Activated CD4-positive, alpha-beta T cell treated with anti-CD3 and anti-CD28 coated beads for 36 hours (primary cell): ENCODE measurements around the gene ACTR2. TPM values are rescaled to one million over a fixed set of nuclear protein-coding genes. Genes with fewer than 3 reads are reported as not detected.

Experiments
- ATAC-seq: fragments of 200-7000 bp; cut with Tn5 transposase; one replicate; pipeline ENCODE4 v1.10.0; 2021; ENCODE audit warnings: mild to moderate bottlenecking, moderate library complexity
- CTCF ChIA-PET: fragments of 350-600 bp; sonication (Branson Sonifier 250); formaldehyde crosslinking; loops from one replicate; lab custom pipeline; 2021; ENCODE audit warnings: antibody characterized with exemption; lab: Charles Lee
- POLR2A ChIA-PET: fragments of 350-600 bp; sonication (Branson Sonifier 250); formaldehyde crosslinking; loops from one replicate; lab custom pipeline; 2021; ENCODE audit warnings: antibody characterized with exemption, inconsistent platforms; lab: Charles Lee
- DNase-seq: peaks from one replicate; pipeline ENCODE4 v3.0.0-alpha.2; 2020
- H3K27ac Mint-ChIP-seq: one replicate; pipeline ENCODE4 v1.8.0; 2021; ENCODE audit warnings: mixed read lengths
- H3K27me3 Mint-ChIP-seq: one replicate; pipeline ENCODE4 v1.8.0; 2021; ENCODE audit warnings: mixed read lengths
- H3K36me3 Mint-ChIP-seq: one replicate; pipeline ENCODE4 v1.8.0; 2021; ENCODE audit warnings: low read depth, mixed read lengths
- H3K4me1 Mint-ChIP-seq: one replicate; pipeline ENCODE4 v1.8.0; 2021; ENCODE audit warnings: mixed read lengths
- H3K4me3 Mint-ChIP-seq: one replicate; pipeline ENCODE4 v1.8.0; 2021; ENCODE audit warnings: mild to moderate bottlenecking, moderate library complexity, mixed read lengths
- H3K9me3 Mint-ChIP-seq: one replicate; pipeline ENCODE4 v1.8.0; 2021; ENCODE audit warnings: low read depth, mixed read lengths
- intact Hi-C, 2 experiments: fragments of 100-400 bp; cut with DNase I in 1 of 2; cut with micrococcal nuclease in 1 of 2; formaldehyde crosslinking; loops; one replicate each; pipeline versions ENCODE4 v1.14.2 to v1.15.1; 2022 to 2024; cut with DNase I, micrococcal nuclease
- total RNA-seq, 2 experiments: library from RNA; stranded (reverse); gene quantifications; one replicate each; pipeline ENCODE4 v1.2.3, GENCODE V29; 2021

The ACTR2 gene
- total RNA-seq, 2 experiments from 2014 or later, result 326 to 388 TPM

DNA sequence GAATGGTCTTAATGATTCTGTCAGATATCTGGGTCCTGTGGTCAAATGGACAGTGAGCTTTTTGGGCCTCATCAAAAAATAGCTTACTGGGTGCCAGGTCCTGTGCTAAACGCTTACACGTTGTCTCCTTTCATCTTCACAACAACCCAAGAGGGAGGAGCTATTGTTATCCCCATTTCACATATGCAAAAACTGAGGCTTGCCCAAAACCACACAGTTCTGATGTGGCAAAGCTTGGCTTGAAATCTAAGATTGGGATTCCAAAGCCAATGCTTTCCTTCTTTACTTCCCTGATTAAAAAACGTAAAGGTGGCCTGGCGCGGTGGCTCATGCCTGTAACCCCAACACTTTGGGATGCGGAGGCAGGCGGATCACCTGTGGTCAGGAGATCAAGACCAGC is 69.3 kb downstream of the ACTR2 start:
- ChIA-PET CTCF (interaction anchor here (0.7 to 1.7 kb wide), 5 partner anchors 22 to 324 kb away, joined by 3 to 4 read pairs (median 4); no protein-coding TSS in a partner anchor), POLR2A (interaction anchor here (0.7 to 0.9 kb wide), 2 partner anchors 23 kb away, joined by 3 to 6 read pairs; no protein-coding TSS in a partner anchor)
- no peaks in the 10 kb centered on the region for H3K36me3 Mint-ChIP-seq
- intact Hi-C loops, result no loop called here
- no peak overlapping the region for H3K27ac Mint-ChIP-seq
- H3K9me3 Mint-ChIP-seq, result no peaks in the 10 kb centered on the region
- no peak for DNase-seq
- peaks cover 4% of the 10 kb centered on the region for H3K27me3 Mint-ChIP-seq
- no peak overlapping the region for H3K4me3 Mint-ChIP-seq
- no peak for ATAC-seq
- peaks cover 37% of the 10 kb centered on the region for H3K4me1 Mint-ChIP-seq

- CTCF ChIA-PET, result interaction anchor here (0.6 to 1.7 kb wide), 5 partner anchors 22 to 137 kb away, joined by 3 to 4 read pairs (median 4); no protein-coding TSS in a partner anchor
- H3K27ac Mint-ChIP-seq, result no peak overlapping the region
Observed at GRCh38 chr2:65297544-65297943, 69.9 kb downstream of the ACTR2 start.

DNA sequence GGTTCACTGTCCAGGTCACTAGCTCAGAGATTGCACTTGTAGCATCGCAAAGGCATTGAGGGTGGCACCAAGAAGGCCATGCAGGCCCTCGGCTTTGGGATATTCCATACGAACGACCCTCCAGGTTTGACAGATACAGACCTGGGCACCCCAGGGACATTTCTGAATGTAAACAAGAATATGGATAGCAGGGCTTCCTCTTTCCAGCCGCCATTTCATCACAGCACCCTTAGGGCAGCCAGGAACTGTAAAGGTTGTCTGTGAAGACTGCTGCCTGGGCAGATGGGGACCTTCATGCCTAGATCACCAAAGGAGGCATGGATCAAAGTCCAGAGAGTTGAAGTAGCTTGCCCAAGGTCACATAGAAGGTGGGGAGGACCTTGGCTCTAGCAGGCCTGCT is 70.5 kb downstream of the ACTR2 start:
- H3K4me3 Mint-ChIP-seq, result no peak overlapping the region
- intact Hi-C loops, result no loop called here
- DNase-seq, result no peak
- H3K27ac Mint-ChIP-seq, result no peak overlapping the region
- no peaks in the 10 kb centered on the region for H3K36me3 Mint-ChIP-seq
- H3K9me3 Mint-ChIP-seq, result no peaks in the 10 kb centered on the region
- peaks cover 12% of the 10 kb centered on the region for H3K27me3 Mint-ChIP-seq
- ChIA-PET CTCF (interaction anchor here (0.6 to 1.7 kb wide), 4 partner anchors 22 to 125 kb away, joined by 3 to 4 read pairs (median 4); no protein-coding TSS in a partner anchor), POLR2A (interaction anchor here (0.9 kb wide), 1 partner anchor 22 kb away, joined by 3 read pairs; no protein-coding TSS in a partner anchor)
- no peak for ATAC-seq
- peaks cover 46% of the 10 kb centered on the region for H3K4me1 Mint-ChIP-seq

More at GRCh38 chr2:65297544-65297943, 69.9 kb downstream of the ACTR2 start:
- Mint-ChIP-seq H3K9me3 (no peaks in the 10 kb centered on the region), H3K4me1 (peaks cover 42% of the 10 kb centered on the region), H3K36me3 (no peaks in the 10 kb centered on the region), H3K27me3 (peaks cover 8% of the 10 kb centered on the region), H3K4me3 (no peak overlapping the region)
- intact Hi-C loops, result no loop called here
- POLR2A ChIA-PET, result interaction anchor here (0.9 kb wide), 1 partner anchor 22 kb away, joined by 3 read pairs; no protein-coding TSS in a partner anchor
- DNase-seq, result no peak
- no peak for ATAC-seq

- Mint-ChIP-seq H3K27me3 (peaks cover 13% of the 10 kb centered on the region), H3K27ac (peak overlapping the region; percentile 63), H3K9me3 (no peaks in the 10 kb centered on the region), H3K4me1 (peaks cover 48% of the 10 kb centered on the region), H3K4me3 (no peak overlapping the region), H3K36me3 (no peaks in the 10 kb centered on the region)
- ATAC-seq (peak; percentile 53), DNase-seq (peak; percentile 83)
- POLR2A ChIA-PET, result interaction anchor here (0.7 kb wide), 1 partner anchor 248 kb away, joined by 5 read pairs; no protein-coding TSS in a partner anchor
- intact Hi-C loops, result no loop called here
- CTCF ChIA-PET, result interaction anchor here (1.2 to 2.4 kb wide), 5 partner anchors 21 to 275 kb away, joined by 3 to 7 read pairs (median 4); no protein-coding TSS in a partner anchor
Observed at GRCh38 chr2:65299246-65299645, 71.6 kb downstream of the ACTR2 start.

DNA sequence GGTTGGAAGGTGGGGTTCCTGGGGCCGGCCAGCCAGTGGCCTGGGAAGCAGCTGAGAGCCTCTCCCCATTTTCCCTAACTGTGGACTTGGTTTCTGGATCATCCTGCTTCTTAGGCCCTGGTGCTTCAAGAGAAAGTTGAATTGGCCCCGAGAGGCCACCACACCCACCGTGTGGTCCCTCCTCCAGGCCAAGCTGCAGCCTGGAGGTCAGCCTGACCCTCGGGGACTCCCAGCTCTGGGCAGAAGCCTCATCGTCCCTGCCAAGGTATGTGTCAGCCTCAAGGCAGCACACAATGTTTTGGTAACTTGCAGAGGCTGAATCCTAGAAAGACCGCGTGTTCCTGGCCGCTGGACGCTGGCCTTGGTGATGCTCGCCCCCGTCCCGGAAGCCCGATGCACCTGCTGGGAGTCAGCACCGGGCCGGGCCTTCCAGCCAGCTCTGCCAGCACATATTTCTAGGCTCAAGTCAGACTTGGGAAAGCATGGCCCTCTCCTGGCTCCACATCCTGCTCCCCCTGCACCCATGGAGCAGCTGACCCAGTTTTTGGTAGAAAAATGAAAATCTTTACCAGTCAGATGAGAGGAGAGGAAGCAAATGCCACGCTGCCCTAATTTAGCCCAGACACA is 72.6 kb downstream of the ACTR2 start:
- no peak for ATAC-seq
- no peak for DNase-seq
- H3K27me3 Mint-ChIP-seq, result peaks cover 13% of the 10 kb centered on the region
- H3K36me3 Mint-ChIP-seq, result no peaks in the 10 kb centered on the region
- POLR2A ChIA-PET, result interaction anchor here (0.9 to 1.6 kb wide), 4 partner anchors 19 to 137 kb away, joined by 3 to 5 read pairs (median 4); no protein-coding TSS in a partner anchor
- intact Hi-C loops, result loop anchor here (1.0 to 10.0 kb wide), 6 partner anchors 57 to 1265 kb away; partner anchors contain the start of genes CEP68 (in 2 of the 2) and SLC1A4 (in 1 of the 2)
- peak overlapping the region; percentile 56 for H3K27ac Mint-ChIP-seq
- H3K9me3 Mint-ChIP-seq, result no peaks in the 10 kb centered on the region
- H3K4me1 Mint-ChIP-seq, result peaks cover 48% of the 10 kb centered on the region
- CTCF ChIA-PET, result interaction anchor here (0.6 to 2.4 kb wide), 11 partner anchors 20 to 274 kb away, joined by 3 to 7 read pairs (median 3); no protein-coding TSS in a partner anchor
- peak overlapping the region; percentile 52 for H3K4me3 Mint-ChIP-seq

- intact Hi-C loops, result loop anchor here (1.0 to 10.0 kb wide), 12 partner anchors 19 to 1266 kb away; partner anchors contain the start of genes CEP68 (in 2 of the 2), SPRED2 (in 2 of the 2), ACTR2 (in 1 of the 2) and SLC1A4 (in 1 of the 2)
- peak; percentile 92 for ATAC-seq
- Mint-ChIP-seq H3K27me3 (peaks cover 13% of the 10 kb centered on the region), H3K9me3 (no peaks in the 10 kb centered on the region), H3K4me1 (peaks cover 48% of the 10 kb centered on the region), H3K4me3 (peak overlapping the region; percentile 52), H3K27ac (peak overlapping the region; percentile 79), H3K36me3 (no peaks in the 10 kb centered on the region)
- ChIA-PET POLR2A (interaction anchor here (0.6 to 1.6 kb wide), 6 partner anchors 19 to 1197 kb away, joined by 3 to 5 read pairs (median 4); no protein-coding TSS in a partner anchor), CTCF (interaction anchor here (0.6 to 2.4 kb wide), 12 partner anchors 19 to 252 kb away, joined by 3 to 7 read pairs (median 3); no protein-coding TSS in a partner anchor)
- peak; percentile 90 for DNase-seq
Observed at GRCh38 chr2:65300761-65301711, 73.4 kb downstream of the ACTR2 start.

DNA sequence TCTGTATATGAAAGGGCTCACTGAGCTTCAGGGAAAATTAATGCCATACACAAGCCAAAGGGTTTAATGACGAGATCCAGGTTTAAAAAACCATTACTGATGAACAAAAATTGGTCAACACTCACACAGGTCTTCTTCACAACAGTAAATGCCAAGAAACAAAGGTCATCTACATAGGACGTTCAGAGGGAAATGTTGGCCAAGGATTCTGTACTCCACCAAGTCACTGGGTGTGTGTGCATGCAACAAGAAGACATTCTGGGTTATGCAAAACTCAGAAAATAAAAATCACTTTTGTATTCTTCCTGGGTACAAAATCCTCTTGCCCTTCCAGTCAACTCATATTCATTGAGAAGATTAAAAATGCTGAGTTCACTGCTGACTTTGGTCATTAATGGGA is 78.3 kb downstream of the ACTR2 start:
- DNase-seq (no peak), ATAC-seq (no peak)
- intact Hi-C loops, result loop anchor here in 1 of 2 experiments (10.0 kb wide), 1 partner anchor 1271 kb away; no protein-coding TSS in a partner anchor
- Mint-ChIP-seq H3K4me1 (peaks cover 22% of the 10 kb centered on the region), H3K27me3 (peaks cover 11% of the 10 kb centered on the region), H3K9me3 (no peaks in the 10 kb centered on the region), H3K4me3 (no peak overlapping the region), H3K36me3 (no peaks in the 10 kb centered on the region), H3K27ac (no peak overlapping the region)
- CTCF ChIA-PET, result no interaction called here
- POLR2A ChIA-PET, result no interaction called here

DNA sequence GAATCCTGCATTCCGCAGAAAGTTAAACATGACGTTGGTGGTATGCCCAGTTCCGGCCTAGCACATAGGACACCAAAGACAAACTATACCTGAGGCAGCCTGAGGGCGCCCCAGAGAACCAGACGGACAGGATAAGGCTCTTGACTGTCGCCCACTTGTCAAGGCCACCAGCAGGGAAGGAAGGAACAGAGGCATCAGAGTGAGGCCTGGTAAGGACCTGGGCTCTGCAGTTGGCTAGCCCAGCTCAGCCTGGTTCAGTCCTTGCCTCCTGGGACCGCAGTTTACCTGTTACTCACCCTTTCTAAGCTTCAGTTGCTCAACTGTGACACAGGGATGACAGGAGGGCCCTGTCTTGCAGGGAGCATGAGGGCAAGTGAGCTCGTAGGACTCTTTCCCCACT is 82.1 kb downstream of the ACTR2 start:
- no peak overlapping the region for H3K27ac Mint-ChIP-seq
- no peaks in the 10 kb centered on the region for H3K27me3 Mint-ChIP-seq
- H3K4me1 Mint-ChIP-seq, result peaks cover 4% of the 10 kb centered on the region
- no peaks in the 10 kb centered on the region for H3K9me3 Mint-ChIP-seq
- ChIA-PET POLR2A (no interaction called here), CTCF (interaction anchor here (0.6 to 0.7 kb wide), 3 partner anchors 32 to 235 kb away, joined by 3 read pairs; no protein-coding TSS in a partner anchor)
- ATAC-seq, result no peak
- DNase-seq, result no peak
- intact Hi-C loops, result loop anchor here in 1 of 2 experiments (10.0 kb wide), 1 partner anchor 1275 kb away; no protein-coding TSS in a partner anchor
- peaks cover 15% of the 10 kb centered on the region for H3K36me3 Mint-ChIP-seq
- H3K4me3 Mint-ChIP-seq, result no peak overlapping the region

DNA sequence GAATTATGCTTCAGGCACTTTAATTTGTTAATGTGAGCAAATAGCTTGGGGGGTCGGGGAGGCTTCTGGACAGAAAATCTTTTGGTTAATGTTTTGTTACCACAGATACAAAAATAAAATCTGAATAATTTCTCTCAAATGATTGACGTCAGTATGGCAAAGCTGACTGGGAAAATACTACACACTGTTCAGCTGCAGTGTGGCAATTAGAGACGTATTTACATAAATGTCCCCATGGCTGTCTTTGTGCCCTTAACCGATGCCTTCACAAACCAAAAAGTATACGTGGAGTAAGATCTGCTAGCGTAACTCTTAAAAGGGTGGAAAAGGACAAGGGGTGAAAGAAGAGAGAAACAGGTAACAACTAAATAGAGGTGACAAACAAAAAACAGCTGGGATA is 83.4 kb downstream of the ACTR2 start:
- Mint-ChIP-seq H3K4me1 (peaks cover 4% of the 10 kb centered on the region), H3K36me3 (peaks cover 15% of the 10 kb centered on the region), H3K4me3 (no peak overlapping the region), H3K27ac (no peak overlapping the region), H3K27me3 (no peaks in the 10 kb centered on the region), H3K9me3 (no peaks in the 10 kb centered on the region)
- DNase-seq, result no peak
- POLR2A ChIA-PET, result no interaction called here
- ATAC-seq, result no peak
- CTCF ChIA-PET, result interaction anchor here (0.7 kb wide), 1 partner anchor 252 kb away, joined by 3 read pairs; no protein-coding TSS in a partner anchor
- intact Hi-C loops, result no loop called here

DNA sequence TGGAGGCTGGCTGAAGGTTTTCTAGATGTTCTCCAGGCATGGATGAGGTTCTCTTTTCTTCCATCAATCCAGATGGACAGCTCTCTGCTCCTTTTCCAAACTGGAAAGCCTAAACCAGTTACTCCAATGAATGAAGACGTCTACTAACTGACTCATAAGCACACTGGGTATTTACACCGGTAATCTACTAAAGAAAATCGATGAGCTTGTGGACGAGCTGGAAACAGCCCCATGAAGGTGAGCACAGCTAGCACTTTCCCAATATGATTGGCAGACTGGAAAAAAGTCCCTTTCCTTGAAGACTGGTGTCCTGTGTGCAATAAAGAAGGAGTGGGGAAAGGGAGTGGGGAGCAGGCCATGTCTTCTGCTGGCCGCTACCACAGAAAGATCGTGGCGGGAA is 84.0 kb downstream of the ACTR2 start:
- Mint-ChIP-seq H3K9me3 (no peaks in the 10 kb centered on the region), H3K27me3 (no peaks in the 10 kb centered on the region), H3K36me3 (peaks cover 15% of the 10 kb centered on the region), H3K4me3 (no peak overlapping the region), H3K27ac (no peak overlapping the region), H3K4me1 (peaks cover 4% of the 10 kb centered on the region)
- ATAC-seq (no peak), DNase-seq (no peak)
- CTCF ChIA-PET, result interaction anchor here (0.7 kb wide), 1 partner anchor 251 kb away, joined by 3 read pairs; no protein-coding TSS in a partner anchor
- intact Hi-C loops, result no loop called here
- POLR2A ChIA-PET, result no interaction called here
